ENCODE results near the gene ALCAM.
"Not testable (repeated sequence)": the region's sequence is repeated elsewhere in the genome, so short reads cannot be mapped to it uniquely, and the experiment has no call there.

Gene ALCAM

DNA sequence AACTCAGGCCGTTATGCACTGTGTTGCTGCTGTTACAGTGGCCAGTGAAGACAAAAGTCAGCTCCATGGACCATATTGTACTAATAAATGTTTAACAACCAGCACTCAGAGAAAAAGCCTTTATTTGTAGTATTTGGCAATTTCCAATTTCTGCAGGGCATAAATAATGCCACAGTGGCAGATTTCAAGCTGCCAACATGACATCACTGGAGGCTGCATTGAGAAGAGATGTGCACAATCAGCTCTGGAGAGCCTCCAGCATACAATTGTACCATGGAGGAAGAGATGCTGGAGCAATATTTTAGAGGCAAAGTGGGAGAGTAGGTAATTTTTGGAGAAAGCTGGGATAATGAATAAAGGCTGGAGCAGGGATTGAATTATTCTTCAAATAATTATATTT lies 9.7 kb upstream of the ALCAM start:
- no peak for DNase-seq

DNA sequence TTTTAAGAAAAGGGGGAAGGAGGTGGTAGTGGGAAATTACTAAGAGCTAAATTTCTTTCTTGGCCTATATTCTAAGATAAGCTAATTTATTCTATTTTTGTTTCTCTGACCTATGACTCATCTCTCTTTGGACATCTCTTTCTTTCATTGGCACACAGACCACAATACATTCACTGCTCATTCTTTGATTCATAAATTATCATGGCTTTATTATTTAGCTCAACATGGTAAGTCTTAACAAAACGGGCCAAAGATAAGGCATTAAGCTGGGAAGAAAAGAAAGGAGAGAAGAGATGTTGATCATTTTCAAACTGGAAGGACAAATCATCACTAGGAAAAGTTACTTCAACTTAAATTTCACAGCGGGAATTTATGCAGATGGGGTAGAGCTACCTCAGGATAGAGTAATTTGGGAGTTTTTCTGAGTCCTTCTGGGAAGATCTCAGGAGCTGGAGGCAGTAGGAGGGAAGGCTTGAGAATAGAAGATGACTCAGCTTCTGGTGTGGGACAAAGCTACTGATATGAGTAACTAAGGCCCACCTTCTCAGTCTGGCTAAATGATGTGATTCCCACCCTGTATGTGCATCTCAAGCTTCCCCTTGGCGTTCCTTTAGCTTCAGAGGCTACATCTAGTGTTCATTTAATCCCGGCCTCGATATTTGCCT lies 7.5 kb upstream of the ALCAM start:
- no peak for DNase-seq

DNA sequence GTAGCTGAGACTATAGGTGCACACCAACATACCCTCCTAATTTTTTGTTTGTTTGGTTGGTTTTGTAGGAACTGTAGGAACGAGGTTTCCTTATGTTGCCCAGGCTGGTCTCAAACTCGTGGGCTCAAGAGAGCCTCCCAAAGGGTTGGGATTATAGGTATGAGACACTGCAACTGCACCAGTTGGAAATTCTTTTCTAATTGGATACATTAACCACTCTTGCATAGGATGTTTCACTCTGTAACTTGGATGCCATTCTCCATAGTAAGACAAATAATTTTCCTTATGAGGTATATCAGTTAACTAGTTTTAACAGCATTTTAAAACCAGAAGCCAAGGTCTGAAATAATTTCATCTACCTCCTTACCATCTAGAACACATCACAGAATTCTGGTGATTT lies 6.7 kb upstream of the ALCAM start:
- no peak for DNase-seq

DNA sequence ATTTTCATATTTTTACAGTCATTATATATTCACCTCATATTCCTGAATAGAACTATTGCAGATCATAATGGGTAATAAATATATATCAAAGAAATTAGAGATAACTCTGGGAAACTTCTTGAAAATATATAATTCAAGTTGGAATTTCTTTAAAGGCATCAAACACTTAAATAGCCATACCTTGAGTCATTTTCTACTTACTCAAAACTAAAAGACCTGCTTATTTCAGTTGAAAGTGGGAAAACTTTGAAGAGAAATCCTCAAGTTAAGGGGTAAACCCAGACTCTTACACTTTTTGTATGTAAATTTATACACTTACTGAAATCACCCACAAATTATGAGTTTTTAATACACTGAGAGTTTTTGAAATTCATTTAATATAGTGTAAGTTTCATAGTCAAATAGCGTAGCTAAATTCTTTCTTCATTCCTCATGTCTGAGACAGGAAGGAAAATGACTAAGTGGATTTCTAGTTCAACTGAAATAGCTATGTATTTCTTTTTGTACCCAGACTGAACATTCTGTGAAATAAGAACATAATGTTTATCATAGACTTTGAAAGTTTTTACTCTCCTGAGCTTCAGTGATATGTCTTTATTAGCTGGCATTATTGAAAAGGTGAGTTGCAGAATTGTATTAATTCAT lies 4.6 kb upstream of the ALCAM start:
- no peak for DNase-seq

DNA sequence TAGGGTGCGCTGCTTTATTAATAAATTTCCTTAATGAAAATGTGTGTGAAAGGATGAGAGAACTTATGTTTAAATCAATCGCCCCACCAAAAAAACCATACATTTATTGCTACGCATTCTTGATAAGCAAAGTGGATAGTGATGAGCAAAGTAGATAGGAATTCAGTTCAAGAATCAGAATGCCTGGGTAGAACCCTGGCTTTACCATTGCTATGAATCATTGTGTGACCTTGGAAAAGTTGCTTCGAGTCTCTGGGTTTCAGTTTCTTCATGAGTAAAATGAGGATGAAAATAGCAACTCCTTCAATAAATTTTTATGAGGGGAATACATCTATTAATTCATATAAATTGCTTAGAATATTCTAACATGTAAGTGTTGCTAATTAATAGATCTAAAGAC lies 2.6 kb upstream of the ALCAM start:
- no peak for DNase-seq

DNA sequence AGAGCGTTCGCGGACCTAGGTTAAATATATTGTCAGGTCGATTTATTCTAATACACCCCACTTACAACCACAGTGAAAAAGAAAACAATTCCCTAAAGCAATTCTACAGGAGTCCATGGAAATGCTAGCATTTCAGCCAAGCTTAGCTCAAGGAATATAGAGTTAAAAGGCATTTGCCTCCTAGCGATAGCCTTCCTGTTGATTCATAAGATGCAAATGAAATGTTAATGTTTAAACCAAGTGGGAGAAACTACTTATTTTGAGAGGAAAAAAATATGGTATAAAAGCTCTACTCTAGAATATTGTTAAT lies 1.7 kb upstream of the ALCAM start:
- DNase-seq, result no peak

DNA sequence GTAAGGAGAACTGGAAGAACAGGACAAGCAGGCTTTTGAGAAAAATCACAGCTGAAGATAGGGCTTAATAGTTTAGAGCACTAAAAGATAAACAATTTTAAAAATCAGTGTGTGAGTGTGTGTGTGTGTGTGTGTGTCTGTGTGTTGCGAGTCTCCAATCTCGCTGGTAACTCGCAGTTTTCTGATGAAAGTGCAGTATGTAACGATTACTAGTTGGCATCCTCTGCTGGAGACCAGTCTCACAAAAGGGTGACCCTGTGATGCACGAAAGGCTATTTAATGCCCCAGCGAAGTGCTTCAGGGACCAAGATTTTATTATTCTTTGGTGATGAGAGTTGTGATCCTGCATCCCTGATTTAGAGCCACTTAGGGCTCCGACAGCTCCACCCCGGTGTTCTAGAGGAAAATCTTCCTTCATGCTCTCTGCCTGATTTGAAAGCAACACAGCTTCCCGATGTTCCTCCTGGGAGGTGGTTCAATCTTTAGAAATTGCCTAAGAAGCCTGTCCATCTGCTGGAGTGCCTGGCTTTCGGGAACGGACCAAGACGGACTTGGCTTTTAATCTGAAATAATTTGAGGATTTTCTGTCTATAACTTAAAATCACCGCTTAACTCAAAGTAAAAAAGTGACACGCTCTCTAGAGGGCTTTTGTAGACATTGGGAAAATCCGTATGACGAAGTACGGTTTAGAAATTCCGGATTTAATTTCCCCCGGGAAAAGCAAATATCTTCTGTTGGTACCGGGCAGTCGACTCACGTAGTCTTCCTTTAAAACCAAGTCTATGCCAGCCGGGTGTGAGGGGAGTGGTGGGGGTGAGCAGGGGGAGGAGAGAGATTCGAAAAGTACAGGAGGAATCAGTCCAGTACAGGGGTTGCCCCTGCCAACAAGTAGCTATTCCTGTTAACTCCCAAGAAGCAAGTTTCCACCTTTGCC lies 1.1 kb upstream of the ALCAM start:
- DNase-seq, result no peak

DNA sequence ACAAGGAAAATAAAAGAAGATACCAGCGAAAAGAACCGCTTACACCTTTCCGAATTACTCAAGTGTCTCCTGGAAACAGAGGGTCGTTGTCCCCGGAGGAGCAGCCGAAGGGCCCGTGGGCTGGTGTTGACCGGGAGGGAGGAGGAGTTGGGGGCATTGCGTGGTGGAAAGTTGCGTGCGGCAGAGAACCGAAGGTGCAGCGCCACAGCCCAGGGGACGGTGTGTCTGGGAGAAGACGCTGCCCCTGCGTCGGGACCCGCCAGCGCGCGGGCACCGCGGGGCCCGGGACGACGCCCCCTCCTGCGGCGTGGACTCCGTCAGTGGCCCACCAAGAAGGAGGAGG lies 325 bp downstream of the ALCAM start:
- DNase-seq, result peak; percentile 51

DNA sequence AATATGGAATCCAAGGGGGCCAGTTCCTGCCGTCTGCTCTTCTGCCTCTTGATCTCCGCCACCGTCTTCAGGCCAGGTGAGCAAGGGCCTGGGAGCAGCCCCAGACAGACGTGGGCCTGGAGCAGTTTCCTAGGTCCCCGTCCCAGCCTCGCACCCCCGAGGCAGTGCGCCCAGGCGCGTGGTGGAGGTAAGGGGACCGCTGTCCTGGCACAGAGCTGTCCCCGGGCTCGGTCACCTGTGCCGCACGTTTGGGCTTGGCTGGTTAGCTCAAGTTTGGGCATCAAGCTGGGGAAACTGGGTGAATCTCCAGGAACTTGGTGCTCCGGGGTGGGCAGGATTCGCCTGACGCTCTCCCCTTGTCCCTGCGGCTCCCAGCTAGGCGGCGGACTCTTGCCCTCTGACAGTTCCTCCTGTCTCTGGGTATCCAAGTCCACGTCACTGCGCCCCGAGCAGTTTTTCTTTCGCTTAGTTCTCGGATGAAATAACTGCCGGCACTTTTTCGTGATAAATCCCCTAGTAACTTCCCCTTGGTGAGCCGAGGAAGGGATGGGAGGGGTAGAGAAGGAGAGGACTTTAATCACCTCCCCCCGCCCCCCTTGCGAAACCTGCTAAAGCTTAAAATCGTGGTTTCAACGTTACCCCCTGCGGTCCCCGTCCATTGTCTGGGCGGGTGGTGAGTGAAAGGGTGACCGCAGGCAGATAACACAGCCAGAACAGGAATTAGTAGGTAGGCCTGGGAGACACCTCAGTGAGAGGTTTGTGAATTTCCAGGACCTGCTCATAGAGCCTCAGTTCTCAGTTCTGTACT lies 901 bp downstream of the ALCAM start:
- peak; percentile 91 for DNase-seq

DNA sequence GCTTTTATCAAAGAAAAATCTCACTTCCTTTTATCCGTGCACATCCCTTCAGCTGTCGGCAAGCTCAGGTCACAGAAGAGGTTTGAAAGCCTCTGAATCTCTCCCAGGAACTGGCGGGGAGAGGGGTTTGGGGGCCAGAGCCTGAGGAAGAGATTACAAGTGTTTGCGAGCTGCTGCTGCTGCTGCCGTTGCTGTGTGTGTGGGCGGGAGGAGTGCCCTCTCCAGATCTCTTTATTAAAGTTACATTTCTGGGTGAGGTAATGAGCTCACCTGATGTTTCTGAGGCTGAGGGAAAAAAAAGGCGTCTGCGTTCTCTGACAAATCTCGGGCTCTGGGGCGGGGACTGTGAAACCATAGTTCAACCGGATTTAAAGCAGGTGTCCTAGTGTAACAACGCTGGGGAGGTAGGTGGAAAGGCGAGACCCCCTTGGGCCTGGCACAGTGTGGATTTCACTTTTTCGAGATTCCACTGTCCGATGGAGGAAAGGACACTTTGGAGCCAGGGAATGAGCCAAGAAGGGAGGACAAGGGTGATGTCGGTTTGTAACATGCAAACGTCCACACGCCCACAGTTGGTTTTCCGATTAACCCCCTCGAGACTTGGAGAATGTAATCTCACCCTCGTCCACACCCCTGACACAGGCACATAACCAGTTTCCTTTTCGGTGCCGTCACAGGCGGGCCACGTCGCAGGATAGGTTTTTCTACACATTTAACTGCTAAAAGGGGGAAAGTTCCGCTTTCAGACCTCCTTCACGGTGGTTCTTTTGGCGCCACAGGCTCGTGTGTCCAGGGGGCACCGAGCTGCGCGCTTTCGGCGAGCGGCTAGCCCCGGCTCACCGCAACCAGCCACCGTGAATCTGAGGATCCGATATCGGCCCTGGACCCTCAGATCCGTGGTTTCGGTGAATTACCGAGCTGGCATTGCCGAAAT lies 2.1 kb downstream of the ALCAM start:
- peak; percentile 89 for DNase-seq

DNA sequence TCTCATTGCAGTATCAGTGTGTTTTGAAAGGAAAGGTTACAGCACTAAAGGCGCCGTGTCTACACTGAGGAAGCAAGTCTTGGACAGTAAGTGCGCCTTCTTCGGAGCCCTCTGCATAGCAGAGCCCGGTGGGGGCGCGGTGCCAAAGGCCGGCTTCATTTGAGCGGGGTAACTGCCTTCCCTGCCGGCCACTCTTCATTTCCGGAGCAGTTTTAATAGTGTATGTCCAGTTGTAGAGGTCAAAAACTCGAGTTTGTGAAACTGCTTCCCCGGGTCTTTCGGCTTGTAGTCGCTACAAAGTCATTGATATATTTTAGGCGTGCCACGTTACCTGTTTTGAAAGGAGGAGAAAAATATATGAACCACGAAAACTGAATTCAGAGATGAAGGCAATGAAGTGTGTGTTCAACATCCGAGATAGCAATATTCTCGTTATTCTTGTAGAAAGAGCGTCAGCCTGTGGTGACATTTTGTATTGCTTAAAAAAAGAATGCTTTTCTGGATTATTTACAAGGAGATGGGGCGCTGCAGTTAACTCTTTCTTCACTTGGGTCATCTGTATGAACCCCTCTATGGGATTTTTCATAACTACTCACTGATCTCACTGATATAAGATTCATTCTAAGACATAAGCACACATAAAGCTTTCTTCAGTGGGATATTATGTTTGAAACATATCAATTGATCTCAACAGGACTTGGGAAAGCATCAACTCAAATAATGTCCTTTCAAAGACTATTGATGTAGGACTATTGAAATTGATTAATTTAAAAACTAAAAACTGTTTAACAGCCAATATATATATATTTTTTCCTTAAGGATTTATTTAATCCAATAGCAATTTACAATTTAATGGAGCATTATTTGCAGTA lies 3.0 kb downstream of the ALCAM start:
- DNase-seq, result peak; percentile 42

DNA sequence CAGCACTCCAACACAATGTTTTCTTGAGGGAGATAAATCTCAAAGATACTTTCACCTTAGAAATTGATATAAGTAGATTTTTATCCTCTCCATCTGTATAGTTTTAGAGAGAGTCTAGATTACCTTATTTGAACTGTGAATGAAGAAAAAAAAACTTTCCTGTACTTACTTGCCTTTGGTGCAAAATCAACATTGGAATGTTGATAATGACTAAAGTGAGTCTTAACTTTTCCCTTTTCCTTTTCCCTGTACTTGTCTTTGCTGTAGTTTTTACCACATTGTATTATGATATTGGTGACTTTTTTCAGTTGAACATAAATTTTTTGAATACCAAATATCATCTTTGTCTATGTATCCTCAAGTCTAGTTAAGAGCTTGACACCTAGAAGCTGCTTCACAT lies 6.7 kb downstream of the ALCAM start:
- DNase-seq, result no peak

DNA sequence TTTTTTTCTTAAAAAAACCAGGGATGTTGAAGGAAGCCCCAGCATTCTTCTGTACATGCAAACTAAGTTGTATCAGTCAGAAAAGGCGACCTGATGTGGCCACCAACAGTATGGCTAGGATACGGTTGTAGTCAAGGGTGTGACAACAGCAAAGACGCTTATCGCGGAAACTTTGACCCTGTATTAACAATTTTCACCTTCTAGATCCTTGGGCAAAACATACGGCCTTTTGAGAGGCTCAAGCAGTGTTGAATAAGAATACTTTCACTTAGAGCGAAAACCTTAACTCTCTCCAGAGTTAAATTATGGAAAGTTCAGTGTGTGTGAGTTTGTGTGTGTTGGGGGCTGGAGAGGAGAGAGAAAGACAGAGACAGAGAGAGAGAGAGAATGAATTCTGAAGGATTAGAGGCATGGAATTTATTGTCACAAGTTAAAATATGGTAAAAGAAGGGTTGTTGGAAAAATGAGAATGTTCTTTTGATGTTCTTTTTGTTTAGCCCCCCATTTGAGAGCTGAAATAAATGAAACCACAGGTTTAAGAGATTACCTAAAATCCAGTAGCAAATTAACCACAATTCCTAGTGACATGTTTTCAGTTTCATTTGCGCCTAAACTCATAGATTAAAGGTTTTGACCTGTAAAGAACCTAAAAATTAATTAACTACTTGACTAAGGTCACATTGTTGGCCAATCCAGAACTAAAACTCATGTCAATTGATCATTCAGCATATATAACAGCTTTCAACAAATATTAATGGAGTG lies 9.2 kb downstream of the ALCAM start:
- DNase-seq, result no peak

DNA sequence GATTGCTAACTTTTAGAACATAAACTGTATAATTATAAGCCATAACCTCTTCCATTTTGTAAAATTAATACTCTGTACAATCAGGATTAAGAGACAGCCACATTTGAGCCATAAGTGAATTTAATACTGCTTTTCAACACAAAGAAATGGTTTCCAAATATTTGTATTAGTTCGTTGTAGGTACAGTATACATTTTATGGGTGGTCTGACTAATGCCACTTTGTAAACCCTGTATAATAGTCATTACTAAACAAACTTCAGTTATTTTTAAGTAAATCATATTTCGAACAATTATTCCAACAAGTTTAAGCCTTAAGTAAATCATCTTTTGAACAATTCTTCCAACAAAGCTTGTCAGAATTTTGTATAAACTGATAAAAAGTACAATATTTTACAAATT lies 11.0 kb downstream of the ALCAM start:
- no peak for DNase-seq

DNA sequence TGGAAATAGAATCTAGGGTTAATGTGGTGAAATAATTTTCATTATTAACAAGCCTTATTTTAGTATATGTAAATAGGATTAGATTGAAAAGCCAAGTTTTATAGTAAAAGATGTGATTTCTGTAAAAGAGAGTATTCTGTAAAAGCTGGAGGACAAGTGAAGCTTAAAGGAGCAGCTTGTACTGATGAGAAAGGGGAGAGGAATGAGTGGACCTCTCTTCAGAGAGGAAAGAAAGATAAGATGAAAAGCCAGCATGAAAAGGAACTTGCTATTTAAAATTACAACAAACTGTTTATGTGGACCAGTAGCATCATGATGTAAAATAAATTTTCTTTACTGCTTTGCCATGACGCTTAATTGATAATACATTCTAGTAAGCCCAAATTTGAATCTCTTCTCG lies 18.5 kb downstream of the ALCAM start:
- no peak for DNase-seq

DNA sequence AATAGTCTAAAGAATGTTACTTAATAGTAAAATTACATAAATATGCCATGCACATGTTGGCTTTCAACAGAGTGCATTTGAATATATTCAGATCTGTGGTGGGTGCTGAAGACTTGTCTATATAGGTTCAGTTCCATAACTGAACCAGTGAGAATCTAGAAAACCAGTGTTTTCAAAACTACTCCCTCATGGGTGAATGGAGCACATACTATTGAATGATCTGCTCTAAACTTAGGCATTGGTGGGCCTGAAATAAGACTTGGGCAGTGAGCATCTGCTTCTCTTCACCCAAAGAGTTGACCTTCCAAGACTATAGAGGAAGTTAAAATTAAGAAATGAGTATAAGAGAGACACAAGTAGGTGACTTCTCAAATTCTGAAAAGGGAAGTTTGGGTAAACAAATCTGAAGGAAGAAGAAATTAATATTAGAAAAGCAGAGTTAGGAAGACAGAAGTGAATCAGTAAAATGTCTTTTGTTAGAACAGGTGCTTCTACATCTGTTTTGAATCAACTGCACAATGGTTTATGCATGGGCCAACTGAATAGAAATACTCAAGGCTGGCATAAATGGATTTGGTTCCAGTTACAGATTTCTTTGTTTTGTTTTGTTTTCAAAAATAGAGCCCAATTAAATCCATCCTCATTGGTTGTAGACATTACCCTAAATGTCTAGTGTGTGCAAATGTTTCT lies 19.3 kb downstream of the ALCAM start:
- DNase-seq, result no peak

DNA sequence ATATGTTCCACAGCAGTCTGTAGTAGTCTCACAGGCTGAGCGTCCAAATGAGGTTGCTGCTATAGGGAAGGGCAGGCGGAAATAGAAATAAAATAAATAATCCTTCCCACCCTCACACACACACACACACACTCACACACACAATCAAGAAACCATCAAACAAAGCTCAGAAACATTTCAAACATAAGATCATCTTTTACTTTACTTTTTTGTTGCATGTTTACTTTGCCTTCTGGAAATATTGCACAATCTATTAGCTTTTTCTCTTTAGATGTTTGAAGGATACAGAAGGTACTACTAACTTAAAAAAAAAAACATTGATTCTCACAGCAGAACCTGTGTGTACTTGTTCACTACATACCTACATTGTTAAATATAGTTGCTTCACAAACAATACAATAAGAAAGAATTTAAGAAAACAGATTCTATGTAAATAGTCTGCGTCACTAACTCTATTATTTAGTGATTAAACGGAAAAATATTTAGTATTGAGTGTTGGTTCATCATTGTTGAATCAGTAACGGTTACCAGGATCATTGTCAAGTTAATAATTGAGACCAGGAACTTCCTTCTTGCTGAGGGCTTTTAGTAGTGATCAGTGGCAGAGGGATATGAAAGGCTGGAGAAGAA lies 20.5 kb downstream of the ALCAM start:
- no peak for DNase-seq

DNA sequence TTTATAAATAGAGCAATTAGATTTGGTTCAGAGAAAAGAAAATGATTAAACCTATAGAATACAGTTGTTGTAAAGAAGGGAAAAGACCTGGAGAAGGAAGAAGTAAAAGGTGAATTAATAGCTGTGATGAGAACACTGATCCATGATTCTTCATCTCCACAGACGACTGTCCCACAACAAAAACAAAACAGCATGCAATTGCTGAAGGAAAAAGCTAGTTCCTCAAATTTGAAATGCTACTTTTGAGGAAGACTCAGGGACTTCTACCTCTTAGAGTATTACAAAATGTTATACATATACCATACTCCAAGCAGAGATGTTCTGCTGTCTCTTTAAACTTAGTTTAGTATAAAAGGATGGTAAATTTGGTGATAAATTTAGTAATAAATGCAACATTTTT lies 21.5 kb downstream of the ALCAM start:
- DNase-seq, result no peak

DNA sequence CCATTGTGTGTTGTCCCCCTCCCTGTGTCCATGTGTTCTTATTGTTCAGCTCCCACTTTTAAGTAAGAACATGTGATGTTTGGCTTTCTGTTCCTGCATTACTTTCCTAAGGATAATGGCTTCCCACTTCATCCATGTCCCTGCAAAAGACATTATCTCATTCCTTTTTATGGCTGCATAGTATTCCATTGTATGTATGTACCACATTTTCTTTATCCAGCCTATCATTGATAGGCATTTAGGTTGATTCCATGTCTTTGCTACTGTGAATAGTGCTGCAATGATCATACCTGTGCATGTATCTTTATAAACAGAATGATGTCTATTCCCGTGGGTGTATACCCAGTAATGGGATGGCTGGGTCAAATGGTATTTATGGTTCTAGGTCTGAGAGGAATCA lies 23.1 kb downstream of the ALCAM start:
- not testable (repeated sequence) for DNase-seq
